Measurements from ENCODE around the gene COL27A1.

Gene COL27A1

GRCh38 chr9:114272739-114273431, 117.5 kb downstream of the COL27A1 start:
- no peak for DNase-seq (ENCODE audit: low read depth)

DNA sequence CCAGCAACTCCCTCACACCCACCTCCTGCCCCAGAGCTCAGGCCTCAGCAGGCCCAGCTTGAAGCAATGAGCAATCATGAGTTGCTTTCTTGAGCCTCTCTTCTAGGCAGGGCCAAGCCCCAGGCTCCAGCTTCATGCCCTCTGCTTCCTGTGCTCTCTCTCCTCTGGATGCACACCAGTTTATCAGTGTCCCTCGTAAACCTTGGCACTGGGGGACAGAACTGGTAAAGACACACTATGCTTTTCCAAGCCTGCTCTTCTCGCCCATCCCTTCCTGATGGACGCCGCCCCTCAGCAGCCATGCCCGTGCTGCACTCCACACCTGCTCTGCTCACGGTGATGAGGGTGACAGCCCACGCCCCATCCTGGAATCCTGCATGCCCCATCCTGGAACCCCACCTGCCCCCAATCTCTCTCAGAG, 118.1 kb downstream of the COL27A1 start:
- DNase-seq (ENCODE audit: low read depth) = no peak

DNA sequence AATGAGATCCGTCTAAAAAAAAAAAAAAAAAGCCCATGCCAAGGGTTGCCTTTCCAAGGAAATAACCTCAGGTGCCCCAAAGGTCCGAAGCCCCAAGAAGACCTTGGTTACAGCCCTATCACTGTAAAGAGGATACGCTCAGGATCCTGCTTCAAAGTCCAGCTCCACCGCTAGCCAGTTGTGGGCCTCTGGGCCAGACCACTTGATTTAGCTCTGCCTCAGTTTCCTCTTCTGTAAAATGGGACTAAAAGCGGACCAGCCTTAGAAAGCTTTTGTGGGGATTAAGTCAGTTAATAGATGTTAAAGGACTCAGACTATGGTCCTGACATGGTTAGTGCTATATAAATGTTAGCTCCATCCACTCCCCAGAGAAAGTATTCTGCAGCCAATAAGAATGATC, 118.9 kb downstream of the COL27A1 start:
- no peak for DNase-seq (ENCODE audit: low read depth)

- no peak for DNase-seq (ENCODE audit: low read depth)
These were observed 120.1 kb downstream of the COL27A1 start for GRCh38 chr9:114275246-114276004.

- DNase-seq (ENCODE audit: low read depth) = peak; percentile 95
These were observed 121.8 kb downstream of the COL27A1 start for GRCh38 chr9:114276908-114277821.

DNA sequence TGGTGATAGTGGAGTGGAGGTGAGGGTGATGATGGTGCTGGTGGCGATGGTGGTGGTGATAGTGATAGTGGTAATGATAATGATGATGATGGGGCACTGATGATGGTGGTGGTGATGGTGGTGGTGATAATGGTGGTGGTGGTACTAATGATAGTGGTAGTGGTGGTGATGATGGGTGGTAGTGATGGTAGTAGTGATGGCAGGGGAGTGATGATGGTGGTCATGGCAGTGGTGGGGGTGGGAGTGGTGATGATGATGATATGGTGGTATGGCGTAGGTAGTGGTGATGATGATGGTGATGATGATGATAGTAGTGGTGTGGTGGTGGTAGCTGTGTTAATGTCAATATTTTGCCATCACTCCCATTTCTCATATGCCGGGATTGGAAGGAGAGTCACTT, 123.0 kb downstream of the COL27A1 start:
- no peak for DNase-seq (ENCODE audit: low read depth)

- DNase-seq (ENCODE audit: low read depth) = no peak
These were observed 123.7 kb downstream of the COL27A1 start for GRCh38 chr9:114278881-114279570.

DNA sequence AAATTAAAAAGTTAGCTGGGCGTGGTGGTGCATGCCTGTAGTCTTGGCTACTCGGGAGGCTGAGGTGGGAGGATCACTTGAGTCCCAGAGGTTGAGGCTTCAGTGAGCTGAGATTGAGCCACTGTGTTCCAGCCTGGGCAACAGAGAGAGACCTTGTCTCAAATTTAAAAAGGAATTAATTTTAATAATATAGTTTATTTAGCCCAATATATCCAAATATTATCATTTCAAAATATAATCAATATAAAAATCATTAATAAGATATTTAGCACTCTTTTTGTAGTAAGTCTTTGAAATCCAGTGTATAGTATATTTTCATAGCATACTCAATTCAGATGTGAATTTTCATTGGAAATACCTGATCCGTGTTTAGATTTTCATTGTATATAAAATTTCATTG, 124.4 kb downstream of the COL27A1 start:
- no peak for DNase-seq (ENCODE audit: low read depth)

DNA sequence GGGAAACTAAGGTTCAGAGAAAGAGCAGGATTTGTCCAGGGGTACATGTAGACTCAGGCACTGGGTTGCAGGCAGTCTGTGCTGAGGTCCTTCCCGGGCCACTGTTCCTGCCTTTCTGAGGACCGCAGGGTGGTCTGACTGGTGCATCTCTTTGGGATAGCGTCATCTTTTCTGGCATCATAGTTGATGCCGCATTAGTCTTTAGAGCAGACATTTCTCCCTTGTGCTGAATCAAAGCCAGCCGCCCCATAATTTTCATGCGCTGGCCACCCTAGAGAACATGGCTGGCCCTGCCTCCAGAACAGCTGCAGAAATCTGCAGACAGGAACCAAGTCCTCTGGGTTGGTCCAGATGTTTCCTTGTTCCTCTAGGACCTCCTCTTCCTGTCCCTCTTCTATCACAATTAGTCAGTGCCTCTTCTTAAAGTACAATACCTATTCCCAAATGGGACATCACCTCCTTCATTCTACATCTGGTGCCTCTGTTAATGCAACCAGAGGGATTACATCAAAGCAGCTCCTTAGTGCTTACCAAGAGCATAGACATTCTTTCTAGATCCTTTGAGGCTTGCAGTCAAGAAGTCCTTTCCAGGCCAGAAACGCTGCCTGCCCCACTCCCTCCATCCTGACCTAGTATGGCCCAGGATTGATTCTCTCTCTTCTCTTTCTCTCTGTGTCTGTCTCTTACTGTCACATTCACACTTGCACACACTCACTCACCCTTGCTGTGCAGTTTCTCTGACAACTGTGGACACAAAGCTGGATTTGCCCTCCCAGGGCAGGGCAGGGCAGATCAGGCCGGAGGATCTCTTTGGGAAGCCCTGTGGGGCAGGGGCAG, 125.5 kb downstream of the COL27A1 start:
- peak; percentile 55 for DNase-seq (ENCODE audit: low read depth)

DNA sequence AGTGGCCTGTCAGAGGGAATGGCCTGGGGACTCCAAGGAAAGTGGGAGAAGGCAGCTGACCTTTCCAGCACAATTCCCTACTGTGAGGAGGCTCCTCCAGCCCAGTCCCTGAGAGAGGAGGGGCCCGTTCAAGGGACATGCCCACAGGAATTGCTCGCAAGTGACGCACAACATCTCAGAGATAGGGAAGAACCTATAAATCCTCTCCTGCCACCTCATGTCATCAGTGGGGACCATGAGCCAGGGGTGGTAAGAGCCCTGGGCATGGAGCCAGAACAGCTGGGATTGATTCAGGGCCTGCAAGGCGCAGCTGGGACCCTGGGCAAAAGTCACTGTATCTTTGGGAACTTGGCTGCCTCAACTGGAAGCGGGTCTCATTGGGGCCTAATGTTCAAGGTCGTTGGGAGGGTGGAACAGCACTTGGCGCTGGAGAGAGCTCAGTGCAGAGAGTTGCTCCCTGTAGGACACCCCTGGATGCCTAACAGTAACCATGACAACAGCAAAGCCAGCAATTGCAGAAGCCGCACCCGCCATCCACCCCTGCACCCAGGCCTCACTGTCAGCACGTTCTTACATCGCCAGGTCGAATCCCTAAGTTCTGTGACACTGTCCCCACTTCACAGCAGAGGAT, 126.3 kb downstream of the COL27A1 start:
- peak; percentile 59 for DNase-seq (ENCODE audit: low read depth)

DNA sequence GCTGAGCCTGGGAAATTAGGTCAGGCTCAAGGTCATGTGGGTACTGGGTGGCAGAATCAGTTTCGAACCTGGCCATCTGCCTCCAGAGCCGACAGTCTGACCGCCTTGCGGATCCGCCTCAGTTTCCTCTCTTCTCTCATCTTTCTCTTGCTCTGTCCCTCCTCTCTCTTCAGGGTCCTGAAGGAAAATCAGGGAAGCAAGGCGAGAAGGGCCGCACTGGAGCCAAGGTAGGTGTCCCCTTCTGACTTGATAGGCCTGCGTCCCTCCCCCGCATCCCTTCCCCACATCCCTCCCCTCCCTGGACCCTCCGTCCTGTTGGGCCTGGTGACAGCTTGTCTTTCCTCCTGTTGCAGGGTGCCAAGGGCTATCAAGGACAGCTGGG, 126.8 kb downstream of the COL27A1 start:
- DNase-seq (ENCODE audit: low read depth) = no peak

GRCh38 chr9:114282507-114282906, 127.2 kb downstream of the COL27A1 start:
- DNase-seq (ENCODE audit: low read depth) = no peak

GRCh38 chr9:114282926-114283325, 127.6 kb downstream of the COL27A1 start:
- DNase-seq (ENCODE audit: low read depth) = peak; percentile 79

- DNase-seq (ENCODE audit: low read depth) = no peak
These were observed 128.3 kb downstream of the COL27A1 start for GRCh38 chr9:114283551-114284111.

GRCh38 chr9:114284316-114285060, 129.2 kb downstream of the COL27A1 start:
- no peak for DNase-seq (ENCODE audit: low read depth)

DNA sequence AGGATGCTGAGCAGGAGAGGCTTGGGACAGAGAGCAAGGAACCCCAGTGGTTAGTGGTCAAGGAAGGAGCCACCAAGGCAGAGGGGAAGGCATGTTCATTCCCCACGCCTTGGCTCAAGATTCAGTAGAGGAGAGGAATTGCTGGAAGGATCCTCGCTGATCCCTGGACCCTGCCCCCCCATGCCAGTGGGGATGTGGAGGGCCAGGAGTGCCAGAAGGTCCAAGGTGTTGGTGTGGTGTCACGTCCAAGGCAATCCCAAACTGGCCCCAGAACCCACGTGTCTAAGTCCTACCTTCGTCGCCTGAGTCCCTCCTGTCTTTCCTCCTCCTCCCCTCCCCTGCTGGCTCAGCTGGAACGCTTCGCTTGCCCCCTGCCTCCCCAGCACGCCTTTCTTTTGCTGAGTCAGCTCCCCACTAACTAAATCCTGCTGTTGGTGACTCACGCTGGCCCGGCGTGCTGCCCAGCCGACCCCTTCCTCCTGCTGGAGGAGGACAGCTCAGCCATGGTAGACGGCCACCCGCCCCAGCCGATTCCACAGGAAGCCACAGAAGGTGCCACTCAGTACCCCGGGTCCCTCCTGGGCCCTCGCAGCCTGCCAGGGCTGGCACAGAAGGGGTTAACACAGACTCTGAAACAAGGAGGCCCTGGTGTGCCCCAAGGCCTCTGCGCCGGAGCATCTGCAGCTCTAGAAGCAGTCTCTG, 130.0 kb downstream of the COL27A1 start:
- peak; percentile 88 for DNase-seq (ENCODE audit: low read depth)

DNA sequence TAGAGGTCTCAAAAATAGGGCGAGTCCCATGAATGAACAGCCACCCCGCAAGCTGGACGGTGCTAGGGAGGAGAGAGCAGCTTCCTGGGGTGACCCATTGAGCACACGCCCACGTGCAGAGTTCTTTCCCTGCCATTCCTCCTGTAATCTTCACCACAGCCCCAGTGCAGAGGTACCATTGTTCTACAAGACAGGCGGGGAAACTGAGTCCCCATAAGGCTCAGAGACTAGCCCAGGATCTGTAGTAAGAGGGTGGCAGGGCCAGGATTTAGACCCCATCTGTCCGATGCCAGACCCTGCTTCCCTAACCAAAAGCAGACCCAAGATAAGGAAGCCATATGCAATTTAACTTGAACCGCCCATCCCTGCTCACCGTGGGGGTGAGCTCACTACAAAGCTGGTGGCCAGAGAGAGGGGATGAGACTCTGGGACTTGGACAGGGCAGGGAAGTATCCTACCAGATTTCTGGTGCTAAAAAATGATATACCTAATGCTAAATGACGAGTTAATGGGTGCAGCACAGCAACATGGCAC, 130.9 kb downstream of the COL27A1 start:
- DNase-seq (ENCODE audit: low read depth) = no peak

- DNase-seq (ENCODE audit: low read depth) = no peak
These were observed 131.8 kb downstream of the COL27A1 start for GRCh38 chr9:114287001-114287762.

Data from GM04504 (cell line).